Ammon's horn (tissue), 1 donor: ENCODE results near the gene ABCA2.
"Not testable (repeated sequence)": the region's sequence is repeated elsewhere in the genome, so short reads cannot be mapped to it uniquely, and the experiment has no call there.

Experiments
- DNase-seq: peaks from one replicate; pipeline ENCODE4 v3.0.0-alpha.2; 2016; ENCODE audit warnings: low spot score

The ABCA2 gene

GRCh38 chr9:137062798-137063197, 34.8 kb upstream of the ABCA2 start:
- not testable (repeated sequence) for DNase-seq

- no peak for DNase-seq
Measured at GRCh38 chr9:137062384-137062783, 34.3 kb upstream of the ABCA2 start.

GRCh38 chr9:137058521-137059234, 30.6 kb upstream of the ABCA2 start:
- no peak for DNase-seq

- no peak for DNase-seq
Measured at GRCh38 chr9:137057545-137057944, 29.5 kb upstream of the ABCA2 start.

- DNase-seq, result no peak
Measured at GRCh38 chr9:137056739-137057415, 28.8 kb upstream of the ABCA2 start.

GRCh38 chr9:137055385-137056364, 27.6 kb upstream of the ABCA2 start:
- DNase-seq, result peak; percentile 97

GRCh38 chr9:137054932-137055384, 26.9 kb upstream of the ABCA2 start:
- peak; percentile 68 for DNase-seq

GRCh38 chr9:137053944-137054931, 26.2 kb upstream of the ABCA2 start, which contains the start of gene ENTPD2:
ENTPD2 (minus strand) TSS chr9:137054061; CDS start chr9:137053997, 64 bp downstream.
- DNase-seq, result no peak

GRCh38 chr9:137052998-137053943, 25.2 kb upstream of the ABCA2 start:
- DNase-seq, result no peak

GRCh38 chr9:137052293-137052692, 24.3 kb upstream of the ABCA2 start:
- DNase-seq, result no peak

- DNase-seq, result no peak
Measured at GRCh38 chr9:137051145-137051724, 23.2 kb upstream of the ABCA2 start.

GRCh38 chr9:137050570-137050969, 22.5 kb upstream of the ABCA2 start:
- DNase-seq, result no peak

GRCh38 chr9:137049544-137050449, 21.8 kb upstream of the ABCA2 start:
- peak; percentile 74 for DNase-seq

GRCh38 chr9:137048655-137049543, 20.9 kb upstream of the ABCA2 start:
- peak; percentile 65 for DNase-seq

GRCh38 chr9:137046088-137046787, 18.2 kb upstream of the ABCA2 start, which contains the start of gene NPDC1:
NPDC1 (minus strand) TSS chr9:137046177; CDS start chr9:137045989, 188 bp downstream.
- DNase-seq, result peak; percentile 75

- DNase-seq, result no peak
Measured at GRCh38 chr9:137045294-137046087, 17.5 kb upstream of the ABCA2 start.
